Measurements from ENCODE around the gene RGS9.

GRCh38 chr17:65158041-65158440 is 20.9 kb downstream of the RGS9 start:
- TF ChIP-seq CTCF (IDR thresholded peaks at IDR 0.05; ENCODE audit: low read depth, low read length, missing input control) (no peak), TAF1 (conservative IDR thresholded peaks at IDR 0.05) (no peak), YY1 (IDR thresholded peaks at IDR 0.05) (no peak)

Data from liver (tissue), 3 donors.